K562 (cell line): ENCODE results near the gene SYNPO2. TPM values are rescaled to one million over a fixed set of nuclear protein-coding genes. Genes with fewer than 3 reads are reported as not detected.

Experiments used
- ATF1 ChIP-seq, 2 experiments: fragments of 450-650 bp in 1 of 2; IDR thresholded peaks; 2 replicates each; pipeline ENCODE4 v1.6.1; 2016; ENCODE audit warnings: missing compliant biosample characterization in 1 of 2, missing genetic modification characterization in 1 of 2
- BACH1 ChIP-seq: fragments of 200-800 bp; sonication (Bioruptor generic); IDR thresholded peaks from 2 replicates; pipeline ENCODE4 v1.6.1; 2016; ENCODE audit warnings: missing genetic modification characterization, missing compliant biosample characterization
- CREB1 ChIP-seq, 2 experiments: sonication (generic) in 1 of 2; formaldehyde crosslinking in 1 of 2; IDR thresholded peaks; 2 replicates each; pipeline versions ENCODE4 v1.6.1 to v1.8.0; 2012 to 2022; ENCODE audit warnings: inconsistent platforms in 1 of 2, mild to moderate bottlenecking in 1 of 2, missing genetic modification reagents in 1 of 2, moderate library complexity in 1 of 2
- FOXA3 ChIP-seq, 2 experiments: fragments of 450-650 bp in 1 of 2; sonication (generic) in 1 of 2; formaldehyde crosslinking; IDR thresholded peaks in 1 of 2; conservative IDR thresholded peaks in 1 of 2; 2 replicates each; pipeline versions ENCODE4 v1.4.0 to v1.8.0; 2020 to 2022; ENCODE audit warnings: mild to moderate bottlenecking in 2 of 2, missing genetic modification reagents in 1 of 2
- FOXP4 ChIP-seq: sonication (generic); formaldehyde crosslinking; IDR thresholded peaks from 2 replicates; pipeline ENCODE4 v1.8.0; 2022; ENCODE audit warnings: mild to moderate bottlenecking, missing genetic modification reagents, borderline replicate concordance
- GTF2F1 ChIP-seq: IDR thresholded peaks from 2 replicates; pipeline ENCODE4 v1.6.1; 2011; ENCODE audit warnings: low read depth, low read length, improper control_type of control experiment
- HDAC3 ChIP-seq: fragments of 450-650 bp; IDR thresholded peaks from 2 replicates; pipeline ENCODE4 v1.6.1; 2018; ENCODE audit warnings: borderline replicate concordance, mild to moderate bottlenecking, moderate library complexity; ENCODE audit not compliant: partially characterized antibody
- HNRNPLL ChIP-seq: fragments of 200-400 bp; formaldehyde crosslinking; IDR thresholded peaks from 2 replicates; pipeline ENCODE4 v1.6.1; 2017; ENCODE audit warnings: low read length, low read depth, mild to moderate bottlenecking; ENCODE audit not compliant: poor library complexity, severe bottlenecking
- MBD1 ChIP-seq: fragments of 250-450 bp; sonication (Bioruptor Pico); IDR thresholded peaks from 2 replicates; pipeline ENCODE4 v1.8.0; 2022; ENCODE audit warnings: inconsistent platforms
- NFYB ChIP-seq: IDR thresholded peaks from 2 replicates; pipeline ENCODE4 v1.6.1; 2011; ENCODE audit warnings: mild to moderate bottlenecking, moderate library complexity; ENCODE audit not compliant: insufficient read length; ENCODE audit errors: extremely low read depth
- PHF21A ChIP-seq: fragments of 450-650 bp; IDR thresholded peaks from 2 replicates; pipeline ENCODE4 v1.6.1; 2017; ENCODE audit warnings: low read depth, borderline replicate concordance
- RNF2 ChIP-seq: sonication (generic); IDR thresholded peaks from 2 replicates; pipeline ENCODE4 v1.6.1; 2016
- TCF15 ChIP-seq: fragments of 250-450 bp; sonication (Bioruptor Pico); IDR thresholded peaks from 2 replicates; pipeline ENCODE4 v1.8.0; 2022; ENCODE audit warnings: moderate library complexity, mild to moderate bottlenecking, inconsistent platforms
- U2AF2 ChIP-seq: fragments of 200-400 bp; formaldehyde crosslinking; optimal IDR thresholded peaks from 2 replicates; pipeline ENCODE3; 2017; ENCODE audit warnings: low read depth, mild to moderate bottlenecking, low read length
- UBTF ChIP-seq, 2 experiments: IDR thresholded peaks; 2 replicates each; pipeline ENCODE4 v1.6.1; 2012; ENCODE audit warnings: improper control_type of control experiment in 2 of 2, low read depth in 2 of 2, low read length in 2 of 2, borderline replicate concordance in 1 of 2
- ZFPM2 ChIP-seq: fragments of 250-450 bp; sonication (Bioruptor Pico); IDR thresholded peaks from 2 replicates; pipeline ENCODE4 v1.5.1; 2022; ENCODE audit warnings: mild to moderate bottlenecking
- ZNF184 ChIP-seq: sonication (generic); formaldehyde crosslinking; IDR thresholded peaks from 2 replicates; pipeline ENCODE4 v1.5.0; 2020; ENCODE audit warnings: missing genetic modification reagents
- ZNF282 ChIP-seq: sonication (generic); formaldehyde crosslinking; IDR thresholded peaks from 2 replicates; pipeline ENCODE4 v1.8.1; 2023; ENCODE audit warnings: missing genetic modification reagents
- ZNF354B ChIP-seq: fragments of 250-450 bp; sonication (Bioruptor Pico); IDR thresholded peaks from 2 replicates; pipeline ENCODE4 v1.4.0; 2020
- polyA plus RNA-seq, 8 experiments: library from polyadenylated mRNA; depleted of rRNA in 4 of 8; stranded (reverse) in 5 of 8; unstranded in 3 of 8; fragments of >200 nt; fragmentation: Nextera tagmentation in 2 of 8; fragmentation: Illumina TruSeq in 1 of 8; extraction: Ambion mirVana in 2 of 8; extraction: Trizol in 1 of 8; gene quantifications; 2 replicates each; pipeline versions ENCODE4 v1.2.1 to v1.2.3, GENCODE V29; 2011 to 2014; ENCODE audit warnings: inconsistent platforms in 1 of 8, missing spikeins in 1 of 8
- total RNA-seq, 7 experiments: library from RNA; depleted of rRNA in 6 of 7; stranded (reverse); fragments of >200 nt in 6 of 7; fragmentation: Illumina TruSeq in 2 of 7; extraction: Trizol in 2 of 7; gene quantifications; 2 replicates each; pipeline versions ENCODE4 v1.2.1 to v1.2.3, GENCODE V29; 2011 to 2021; ENCODE audit warnings: low replicate concordance in 1 of 7
- TF ChIP-seq, protein P1 (sequence below): fragments of 450-650 bp; formaldehyde crosslinking; IDR thresholded peaks from 2 replicates; pipeline ENCODE4 v1.4.0; 2022; ENCODE audit warnings: missing genetic modification characterization

The SYNPO2 gene
- total and polyA plus RNA-seq, 9 of the 15 experiments (the other 6 are each of a cell fraction or from before 2014, with no cell fraction given): 0.03 to 0.18 TPM; not detected in 7

DNA sequence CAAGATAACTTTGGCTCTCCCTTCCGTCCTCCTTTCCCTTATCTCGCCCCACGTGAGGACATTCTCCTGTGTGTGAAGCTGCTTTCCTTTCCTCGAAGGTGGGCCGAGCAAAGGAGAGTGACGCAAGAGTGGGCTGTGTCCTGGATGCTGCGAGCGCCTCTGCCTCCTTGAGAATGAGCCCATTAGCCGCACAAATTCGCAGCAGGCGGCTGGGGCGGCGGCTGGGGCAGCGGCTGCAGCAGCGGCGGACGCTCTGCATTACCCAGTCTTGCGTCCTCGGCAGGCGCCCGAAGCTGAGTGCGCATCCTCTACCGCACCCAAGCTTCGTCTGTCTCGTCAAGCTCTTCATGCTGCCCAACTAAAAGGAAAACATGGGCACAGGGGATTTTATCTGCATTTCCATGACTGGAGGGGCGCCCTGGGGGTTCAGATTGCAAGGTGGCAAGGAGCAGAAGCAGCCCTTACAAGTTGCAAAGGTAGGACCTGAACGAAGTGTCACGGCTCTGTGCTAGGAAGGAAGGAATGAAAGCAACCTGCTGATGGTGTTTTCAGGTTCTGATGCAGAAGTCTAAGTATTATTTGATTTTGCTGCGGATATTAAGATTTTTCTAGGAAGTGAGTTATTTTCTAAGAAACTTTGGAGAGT, at the start of gene SYNPO2 (continued):
- no peak for TF ChIP-seq MBD1 (CRISPR knock-in tag)
- 0 out of 2 replicates have a peak, but pooled peaks have one; percentile 33 for TF ChIP-seq RNF2
- no peak for TF ChIP-seq ZFPM2
- no peak for TF ChIP-seq GTF2F1
- TF ChIP-seq NFYB: no peak
- peak; percentile 91 to 97; a peak in 3 of 4 replicates for TF ChIP-seq UBTF (IDR thresholded peaks at IDR 0.05; ENCODE audit: borderline replicate concordance in 1 of 2, low read depth in 2 of 2, low read length in 2 of 2)
- no peak for TF ChIP-seq TCF15 (CRISPR knock-in tag)
- TF ChIP-seq U2AF2: no peak
- no peak for TF ChIP-seq PHF21A
- TF ChIP-seq ZNF282: no peak
- TF ChIP-seq ATF1 (CRISPR knock-in tag; IDR thresholded peaks at IDR 0.05): no peak
- TF ChIP-seq ATF1 (tag; IDR thresholded peaks at IDR 0.05): no peak
- no peak for TF ChIP-seq ZNF184 (CRISPR knock-in tag)
- TF ChIP-seq BACH1: no peak
- no peak for TF ChIP-seq FOXP4
- 0 out of 2 replicates have a peak, but pooled peaks have one; percentile 8 for TF ChIP-seq CREB1 (IDR thresholded peaks at IDR 0.05)
- no peak for TF ChIP-seq CREB1 (CRISPR knock-in tag; IDR thresholded peaks at IDR 0.05)
- peak; percentile 31 for TF ChIP-seq HNRNPLL
- TF ChIP-seq ZNF354B (CRISPR knock-in tag): no peak
- TF ChIP-seq, protein P1, sequence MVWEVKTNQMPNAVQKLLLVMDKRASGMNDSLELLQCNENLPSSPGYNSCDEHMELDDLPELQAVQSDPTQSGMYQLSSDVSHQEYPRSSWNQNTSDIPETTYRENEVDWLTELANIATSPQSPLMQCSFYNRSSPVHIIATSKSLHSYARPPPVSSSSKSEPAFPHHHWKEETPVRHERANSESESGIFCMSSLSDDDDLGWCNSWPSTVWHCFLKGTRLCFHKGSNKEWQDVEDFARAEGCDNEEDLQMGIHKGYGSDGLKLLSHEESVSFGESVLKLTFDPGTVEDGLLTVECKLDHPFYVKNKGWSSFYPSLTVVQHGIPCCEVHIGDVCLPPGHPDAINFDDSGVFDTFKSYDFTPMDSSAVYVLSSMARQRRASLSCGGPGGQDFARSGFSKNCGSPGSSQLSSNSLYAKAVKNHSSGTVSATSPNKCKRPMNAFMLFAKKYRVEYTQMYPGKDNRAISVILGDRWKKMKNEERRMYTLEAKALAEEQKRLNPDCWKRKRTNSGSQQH (CRISPR knock-in tag): no peak
- no peak for TF ChIP-seq FOXA3 (CRISPR knock-in tag; conservative IDR thresholded peaks at IDR 0.05 in 1 of 2, IDR thresholded peaks at IDR 0.05 in 1 of 2)
- no peak for TF ChIP-seq HDAC3
